Endothelial cell of umbilical vein (primary cell): ENCODE data around the gene ZC3HAV1L. TPM values are rescaled to one million over a fixed set of nuclear protein-coding genes. Genes with fewer than 3 reads are reported as not detected.

Source experiments
- BruUV-seq: library from RNA; stranded (reverse); fragments of 400-500 nt; replicated peaks from 2 replicates; lab custom pipeline; 2021; lab: Mats Ljungman, UMichigan
- CTCF ChIA-PET: fragments of 300-600, 350-600 bp; sonication (Branson Sonifier 250); formaldehyde crosslinking; loops from one replicate; lab custom pipeline; 2021; ENCODE audit warnings: antibody characterized with exemption, inconsistent platforms; lab: Charles Lee
- POLR2A ChIA-PET: fragments of 300-600, 350-600 bp; sonication (Branson Sonifier 250); formaldehyde crosslinking; loops from one replicate; lab custom pipeline; 2021; ENCODE audit warnings: antibody characterized with exemption, inconsistent platforms; lab: Charles Lee
- DNase-seq: peaks from one replicate; pipeline ENCODE4 v3.0.0-alpha.2; 2011; ENCODE audit warnings: low read depth, low spot score
- FAIRE-seq: peaks from 2 replicates; lab custom pipeline; 2011; peaks lifted over from hg19 to GRCh38; lab: Jason Lieb, UNC
- H2AFZ ChIP-seq: 2 replicates; pipeline ENCODE4 v1.6.0; 2012; ENCODE audit warnings: low read depth, low read length, control low read depth, inconsistent platforms
- H3K27ac ChIP-seq: 2 replicates; pipeline ENCODE4 v1.5.1; 2011; ENCODE audit warnings: low read depth, mild to moderate bottlenecking, control low read depth, low read length, moderate library complexity; ENCODE audit not compliant: insufficient read depth
- H3K27me3 ChIP-seq, 2 experiments: 2 replicates each; pipeline versions ENCODE4 v1.6.0 to v1.6.1; 2011; ENCODE audit warnings: low read length in 2 of 2, mixed read lengths in 1 of 2; ENCODE audit not compliant: control insufficient read depth in 2 of 2, insufficient read depth in 2 of 2
- H3K36me3 ChIP-seq, 2 experiments: 2 replicates in 1 of 2; 3 replicates in 1 of 2; pipeline ENCODE4 v1.5.1; 2011; ENCODE audit warnings: low read length in 2 of 2, mild to moderate bottlenecking in 1 of 2, moderate library complexity in 1 of 2; ENCODE audit not compliant: control insufficient read depth in 2 of 2, insufficient read depth in 2 of 2; ENCODE audit errors: extremely low read depth in 1 of 2
- H3K4me1 ChIP-seq: 3 replicates; pipeline ENCODE4 v1.5.1; 2011; ENCODE audit warnings: mild to moderate bottlenecking, low read length; ENCODE audit not compliant: control insufficient read depth, insufficient read depth; ENCODE audit errors: extremely low read depth
- H3K4me2 ChIP-seq: 2 replicates; pipeline ENCODE4 v1.6.1; 2011; ENCODE audit warnings: low read length, control low read depth, mixed read lengths; ENCODE audit not compliant: insufficient read depth
- H3K4me3 ChIP-seq, 3 experiments: fragments of 200-600 bp in 1 of 3; sonication (generic), shearing (Covaris generic) in 1 of 3; replicated peaks in 1 of 3; 2 replicates each; pipeline ENCODE4 v1.5.1; 2011 to 2016; ENCODE audit warnings: control low read depth in 3 of 3, low read length in 3 of 3, mild to moderate bottlenecking in 2 of 3, inconsistent platforms in 1 of 3, low read depth in 1 of 3, moderate library complexity in 1 of 3; ENCODE audit not compliant: insufficient read depth in 1 of 3
- H3K79me2 ChIP-seq: 2 replicates; pipeline ENCODE4 v1.6.0; 2012; ENCODE audit warnings: low read length, inconsistent platforms; ENCODE audit not compliant: control insufficient read depth, insufficient read depth
- H3K9ac ChIP-seq: replicated peaks from 2 replicates; pipeline ENCODE3; 2011; ENCODE audit warnings: low read length, control low read depth; ENCODE audit not compliant: insufficient read depth; ENCODE audit errors: extremely low read depth
- H3K9me1 ChIP-seq: replicated peaks from 3 replicates; pipeline ENCODE4 v1.6.0; 2011; ENCODE audit warnings: mild to moderate bottlenecking, low read length; ENCODE audit not compliant: control insufficient read depth, insufficient read depth; ENCODE audit errors: extremely low read depth
- H3K9me3 ChIP-seq: replicated peaks from 2 replicates; pipeline ENCODE4 v1.5.1; 2012; ENCODE audit warnings: low read length, inconsistent platforms; ENCODE audit not compliant: control insufficient read depth, insufficient read depth
- H4K20me1 ChIP-seq: replicated peaks from 2 replicates; pipeline ENCODE3; 2011; ENCODE audit warnings: mild to moderate bottlenecking, low read length; ENCODE audit not compliant: control insufficient read depth, insufficient read depth; ENCODE audit errors: extremely low read depth
- CTCF ChIP-seq, 2 donors: IDR thresholded peaks; 1 replicate in 1 of 2; 2 replicates in 1 of 2; pipeline ENCODE4 v1.5.1; 2011; ENCODE audit warnings: low read length in 2 of 2, mild to moderate bottlenecking in 2 of 2, moderate library complexity in 2 of 2, control low read depth in 1 of 2, inconsistent platforms in 1 of 2, low read depth in 1 of 2; ENCODE audit not compliant: insufficient read depth in 1 of 2; ENCODE audit errors: extremely low read depth in 1 of 2
- EZH2 ChIP-seq: IDR thresholded peaks from 2 replicates; pipeline ENCODE4 v1.6.1; 2012; ENCODE audit warnings: borderline replicate concordance, low read depth, mild to moderate bottlenecking, moderate library complexity, low read length, inconsistent platforms; ENCODE audit not compliant: severe bottlenecking
- FOS ChIP-seq: IDR thresholded peaks from 2 replicates; pipeline ENCODE4 v1.6.1; 2011; ENCODE audit warnings: mild to moderate bottlenecking, low read length, moderate library complexity, borderline replicate concordance; ENCODE audit not compliant: insufficient read depth
- GATA2 ChIP-seq: IDR thresholded peaks from 2 replicates; pipeline ENCODE4 v1.7.0; 2011; ENCODE audit warnings: low read depth, mild to moderate bottlenecking, moderate library complexity, mixed read lengths, low read length; ENCODE audit not compliant: insufficient read length, insufficient read depth
- JUN ChIP-seq: IDR thresholded peaks from 2 replicates; pipeline ENCODE4 v1.6.1; 2011; ENCODE audit warnings: borderline replicate concordance, low read depth; ENCODE audit not compliant: insufficient read length, insufficient read depth
- MYC ChIP-seq: IDR thresholded peaks from one replicate; pipeline ENCODE4 v1.6.1; 2011; ENCODE audit warnings: mild to moderate bottlenecking, low read depth, low read length
- POLR2A ChIP-seq: IDR thresholded peaks from 2 replicates; pipeline ENCODE4 v1.6.1; 2012; ENCODE audit warnings: low read depth, mild to moderate bottlenecking, control low read depth, low read length
- POLR2AphosphoS5 ChIP-seq: IDR thresholded peaks from 2 replicates; pipeline ENCODE4 v1.6.1; 2012; ENCODE audit warnings: low read depth, mild to moderate bottlenecking, control low read depth, low read length, moderate library complexity; ENCODE audit not compliant: insufficient read depth
- dilution Hi-C: fragments of 300-500 bp; cut with MboI; formaldehyde crosslinking; loops from one replicate; pipeline ENCODE4 v1.15.0; 2019; ENCODE audit warnings: low sequenced_read_pairs; ENCODE audit not compliant: extremely low pct_ligation_motif_present
- intact Hi-C: fragments of 100-400 bp; cut with micrococcal nuclease; formaldehyde crosslinking; loops from one replicate; pipeline ENCODE4 v1.10.0; 2022
- polyA plus RNA-seq, 4 experiments: library from polyadenylated mRNA; depleted of rRNA in 3 of 4; stranded (reverse) in 3 of 4; unstranded in 1 of 4; fragments of >200 nt; gene quantifications; 2 replicates each; pipeline versions ENCODE4 v1.2.1 to v1.2.3, GENCODE V29; 2011 to 2012; ENCODE audit warnings: missing spikeins in 1 of 4
- total RNA-seq: library from RNA; stranded (reverse); gene quantifications from 2 replicates; pipeline ENCODE4 v1.2.3, GENCODE V29; 2021
- TF ChIP-seq, protein P1 (sequence below): IDR thresholded peaks from 2 replicates; pipeline ENCODE4 v1.6.1; 2011; ENCODE audit not compliant: insufficient read depth, insufficient read length

Gene ZC3HAV1L
- total and polyA plus RNA-seq, 2 donors (not counting 3 experiments of a cell fraction or from before 2014, with no cell fraction given) = 15.9 to 25.7 TPM

GRCh38 chr7:139018910-139019309 is 16.9 kb downstream of the ZC3HAV1L start:
- Histone ChIP-seq H3K9ac (no peak overlapping the region), H3K9me3 (no peaks in the 10 kb centered on the region), H2AFZ (no peak overlapping the region), H3K27me3 (no peaks in the 10 kb centered on the region), H3K4me2 (no peak overlapping the region), H3K36me3 (peaks cover 3 to 6% of the 10 kb centered on the region in 2 experiments), H3K27ac (no peak overlapping the region), H3K4me1 (no peaks in the 10 kb centered on the region), H4K20me1 (no peaks in the 10 kb centered on the region), H3K79me2 (no peaks in the 10 kb centered on the region), H3K4me3 (no peak overlapping the region), H3K9me1 (no peaks in the 10 kb centered on the region)
- BruUV-seq = no TSS peak
- ChIA-PET POLR2A (no interaction called here), CTCF (interaction anchor here (3.3 to 6.9 kb wide), 3 partner anchors 57 to 133 kb away, joined by 32 to 111 read pairs (median 45); no protein-coding TSS in a partner anchor)
- TF ChIP-seq, protein P1, sequence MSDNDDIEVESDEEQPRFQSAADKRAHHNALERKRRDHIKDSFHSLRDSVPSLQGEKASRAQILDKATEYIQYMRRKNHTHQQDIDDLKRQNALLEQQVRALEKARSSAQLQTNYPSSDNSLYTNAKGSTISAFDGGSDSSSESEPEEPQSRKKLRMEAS = no peak
- TF ChIP-seq POLR2AphosphoS5 (no peak), MYC (no peak), GATA2 (no peak), EZH2 (no peak), FOS (no peak), JUN (no peak), CTCF (IDR thresholded peaks at IDR 0.05; ENCODE audit: extremely low read depth in 1 of 2, insufficient read depth in 1 of 2, low read depth in 1 of 2, low read length in 2 of 2) (no peak), POLR2A (no peak)
- no peak for DNase-seq
- dilution Hi-C loops (no loop called here), intact Hi-C loops (loop anchor here (5.0 kb wide), 1 partner anchor 303 kb away; no protein-coding TSS in a partner anchor)
- no peak for FAIRE-seq
